GM12891 (cell line): ENCODE results near the gene EGR4.

Experiments used
- DNase-seq: peaks from one replicate; pipeline ENCODE4 v3.0.0; 2011; ENCODE audit warnings: low spot score; ENCODE audit not compliant: insufficient read length
- FAIRE-seq: peaks from 2 replicates; lab custom pipeline; 2011; peaks lifted over from hg19 to GRCh38; lab: Jason Lieb, UNC
- PAX5 ChIP-seq: IDR thresholded peaks from 2 replicates; pipeline ENCODE4 v1.6.1; 2011; ENCODE audit warnings: low read length, moderate library complexity, mild to moderate bottlenecking; ENCODE audit not compliant: insufficient read depth, severe bottlenecking
- POLR2A ChIP-seq: IDR thresholded peaks from 2 replicates; pipeline ENCODE4 v1.6.1; 2011; ENCODE audit warnings: low read depth, low read length, control low read depth
- POLR2AphosphoS5 ChIP-seq: IDR thresholded peaks from 2 replicates; pipeline ENCODE4 v1.6.1; 2011; ENCODE audit warnings: low read depth, low read length, control low read depth
- POU2F2 ChIP-seq: IDR thresholded peaks from 2 replicates; pipeline ENCODE4 v1.6.1; 2011; ENCODE audit warnings: low read depth, mild to moderate bottlenecking, control low read depth, low read length, moderate library complexity
- SPI1 ChIP-seq: IDR thresholded peaks from 2 replicates; pipeline ENCODE4 v1.6.1; 2011; ENCODE audit warnings: low read depth, low read length, control low read depth
- TAF1 ChIP-seq: IDR thresholded peaks from 2 replicates; pipeline ENCODE4 v1.6.1; 2011; ENCODE audit warnings: low read depth, low read length, control low read depth

Gene EGR4

DNA sequence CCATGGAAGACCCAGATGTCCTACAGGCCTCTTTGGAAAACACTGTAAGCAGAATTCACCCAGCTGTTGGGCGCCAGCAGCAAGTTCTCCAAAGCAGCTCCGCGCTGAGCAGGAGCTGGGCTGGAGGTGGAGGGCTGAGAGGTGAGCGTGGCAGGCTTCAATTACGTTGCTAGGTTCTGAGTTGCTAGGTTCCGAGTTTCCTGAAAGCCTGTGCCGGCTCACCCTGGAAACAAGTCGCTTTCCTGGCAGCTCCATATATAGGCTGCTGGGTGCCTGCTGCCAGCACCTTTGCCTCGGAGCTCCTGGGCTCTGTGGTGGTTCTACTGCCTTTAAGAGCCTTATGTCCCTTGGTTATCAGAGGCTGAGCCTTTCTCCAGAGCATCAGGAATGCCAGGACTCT is 14.4 kb upstream of the EGR4 start:
- no peak for FAIRE-seq
- DNase-seq = no peak
- TF ChIP-seq TAF1 = no peak
- TF ChIP-seq POU2F2 = no peak
- no peak for TF ChIP-seq PAX5
- TF ChIP-seq POLR2AphosphoS5 = no peak
- no peak for TF ChIP-seq POLR2A
- TF ChIP-seq SPI1 = no peak

DNA sequence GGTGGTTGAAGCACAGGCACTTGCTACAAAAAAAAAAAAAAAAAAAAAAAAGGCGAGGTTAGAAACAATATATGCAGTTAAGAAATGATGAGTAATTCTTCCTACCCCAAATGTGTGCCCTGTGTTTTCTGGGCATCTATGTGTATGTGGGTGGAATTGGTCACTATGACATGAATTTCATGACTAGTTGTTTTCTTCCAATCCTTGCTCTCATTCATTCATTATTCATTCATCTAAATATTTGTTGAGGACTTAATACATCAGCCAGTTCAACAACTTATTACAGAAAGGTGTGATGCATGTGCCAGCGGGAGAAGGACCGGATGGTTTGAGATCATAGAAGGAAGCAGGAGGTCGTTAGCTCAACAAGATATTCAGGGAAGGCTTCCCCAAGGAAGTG is 8.3 kb upstream of the EGR4 start:
- FAIRE-seq (no peak), DNase-seq (no peak)
- TF ChIP-seq SPI1 (no peak), POLR2A (no peak), PAX5 (no peak), TAF1 (no peak), POU2F2 (no peak), POLR2AphosphoS5 (no peak)

DNA sequence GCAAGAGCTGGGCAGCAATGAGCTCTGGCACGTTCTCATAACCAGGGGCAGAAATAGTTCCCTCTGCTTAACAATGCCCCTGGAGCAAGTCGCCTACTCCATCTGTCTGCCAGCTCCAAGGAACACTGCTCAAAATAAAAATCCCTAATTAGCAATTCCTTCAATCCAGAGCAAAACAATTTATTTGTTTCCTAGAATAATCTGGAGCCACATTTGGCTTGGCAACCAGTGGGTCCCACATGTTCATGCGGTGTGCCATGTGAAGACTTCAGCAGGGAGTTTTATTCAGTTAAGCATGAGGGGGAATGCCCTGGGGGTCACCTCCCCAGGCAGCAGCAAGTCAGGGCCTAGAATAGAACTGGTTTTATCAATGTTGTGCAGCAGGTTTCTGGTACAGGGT is 7.6 kb upstream of the EGR4 start:
- TF ChIP-seq SPI1 (no peak), POLR2A (no peak), TAF1 (no peak), PAX5 (no peak), POU2F2 (no peak), POLR2AphosphoS5 (no peak)
- DNase-seq (no peak), FAIRE-seq (no peak)

DNA sequence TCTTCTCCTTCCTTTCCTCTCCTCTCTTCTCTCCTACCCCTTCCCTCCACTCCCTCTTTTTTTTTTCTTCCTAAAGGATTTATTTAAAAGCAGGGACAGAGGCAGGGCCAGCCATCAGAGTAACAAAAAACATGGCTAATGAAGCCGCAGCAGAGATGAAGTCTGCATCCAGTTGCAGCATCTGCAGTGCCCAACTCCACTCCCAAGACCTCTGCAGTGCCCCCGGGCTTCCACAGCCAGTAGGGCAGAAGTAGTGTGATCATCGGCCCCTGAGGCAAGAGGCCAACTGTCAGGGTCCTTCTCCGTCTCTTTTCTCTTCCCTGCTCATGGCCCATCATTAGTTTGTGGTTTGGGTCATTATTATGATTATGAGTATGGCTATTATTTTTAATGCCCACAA is 4.2 kb upstream of the EGR4 start:
- no peak for TF ChIP-seq POLR2A
- TF ChIP-seq POU2F2 = no peak
- no peak for TF ChIP-seq TAF1
- no peak for TF ChIP-seq POLR2AphosphoS5
- no peak for TF ChIP-seq SPI1
- TF ChIP-seq PAX5 = no peak
- DNase-seq = no peak
- FAIRE-seq = no peak

DNA sequence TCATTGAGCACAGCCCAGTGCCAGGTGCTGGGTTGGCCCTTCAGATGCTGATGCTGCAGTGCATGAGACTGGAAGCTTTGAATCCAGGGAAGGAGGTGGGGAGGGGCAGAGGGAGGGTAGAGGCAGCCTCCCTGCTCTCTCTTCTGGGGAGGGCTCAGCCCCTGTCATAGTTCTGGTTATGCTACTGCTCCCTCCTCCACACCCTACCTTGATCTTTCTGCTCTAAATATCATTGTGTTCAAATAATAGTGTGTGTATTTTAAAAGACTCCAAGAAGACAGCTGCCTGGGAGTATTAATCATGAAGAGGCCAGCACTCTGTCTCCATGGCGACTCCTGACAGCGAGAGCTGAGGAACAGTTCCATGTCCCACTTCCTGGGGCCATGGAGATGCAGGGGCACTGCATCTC is 3.8 kb upstream of the EGR4 start:
- no peak for TF ChIP-seq PAX5
- TF ChIP-seq POLR2AphosphoS5 = no peak
- no peak for TF ChIP-seq TAF1
- no peak for TF ChIP-seq SPI1
- TF ChIP-seq POU2F2 = no peak
- TF ChIP-seq POLR2A = no peak
- FAIRE-seq (no peak), DNase-seq (no peak)

DNA sequence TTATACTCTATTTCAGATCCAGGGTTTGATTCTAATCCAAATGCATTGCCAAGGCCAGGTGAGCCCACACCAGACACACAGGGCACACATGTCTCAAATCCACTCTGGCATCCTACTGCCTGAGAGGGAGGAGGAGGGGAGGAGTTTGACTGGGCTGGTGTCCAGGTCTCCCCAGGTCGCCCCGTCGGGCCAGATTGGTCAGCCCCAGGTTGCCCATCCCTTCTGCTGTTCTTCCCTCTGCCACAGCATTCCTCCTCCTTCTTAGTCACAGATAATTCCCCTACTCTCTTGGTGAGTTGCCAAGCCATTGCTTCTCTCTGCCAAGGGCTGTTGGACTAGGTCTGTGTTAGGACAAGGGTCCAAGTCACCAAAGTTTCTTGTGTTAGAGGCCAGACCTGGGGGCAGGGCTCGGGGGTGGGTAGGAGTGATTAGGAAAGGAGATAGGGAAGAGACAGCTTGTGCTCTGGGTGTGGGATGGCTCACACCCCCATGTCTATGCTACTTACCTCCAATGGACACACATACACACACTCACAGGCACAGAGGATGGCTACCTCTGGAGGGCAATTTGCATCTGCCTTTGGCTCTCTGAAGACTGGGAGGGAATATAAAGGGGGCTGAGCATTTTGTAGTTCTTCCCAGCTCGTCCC is 2.5 kb upstream of the EGR4 start:
- DNase-seq = no peak
- FAIRE-seq = no peak
- TF ChIP-seq PAX5 = no peak
- no peak for TF ChIP-seq POU2F2
- TF ChIP-seq TAF1 = no peak
- TF ChIP-seq POLR2A = no peak
- TF ChIP-seq POLR2AphosphoS5 = no peak
- no peak for TF ChIP-seq SPI1

DNA sequence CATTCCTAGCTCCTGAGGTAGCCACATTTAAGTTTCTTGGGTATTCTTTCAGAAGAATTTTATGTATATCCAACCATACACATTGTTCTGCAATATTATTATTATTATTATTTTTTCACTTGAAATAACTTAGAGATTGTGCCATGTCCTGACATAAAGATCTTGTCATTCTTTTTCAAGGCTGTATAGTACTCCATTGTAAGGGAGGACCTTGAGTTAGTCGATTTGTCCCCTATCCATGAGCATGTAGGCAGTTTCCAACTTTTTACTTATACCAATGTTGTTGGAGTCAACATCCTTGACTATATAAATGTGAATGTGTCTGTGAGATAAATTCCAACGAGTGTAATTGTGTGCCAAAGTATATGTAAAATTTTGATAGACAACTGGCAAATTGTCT is 891 bp upstream of the EGR4 start:
- DNase-seq = no peak
- FAIRE-seq = no peak
- TF ChIP-seq PAX5 (no peak), POLR2AphosphoS5 (no peak), TAF1 (no peak), POU2F2 (no peak)

DNA sequence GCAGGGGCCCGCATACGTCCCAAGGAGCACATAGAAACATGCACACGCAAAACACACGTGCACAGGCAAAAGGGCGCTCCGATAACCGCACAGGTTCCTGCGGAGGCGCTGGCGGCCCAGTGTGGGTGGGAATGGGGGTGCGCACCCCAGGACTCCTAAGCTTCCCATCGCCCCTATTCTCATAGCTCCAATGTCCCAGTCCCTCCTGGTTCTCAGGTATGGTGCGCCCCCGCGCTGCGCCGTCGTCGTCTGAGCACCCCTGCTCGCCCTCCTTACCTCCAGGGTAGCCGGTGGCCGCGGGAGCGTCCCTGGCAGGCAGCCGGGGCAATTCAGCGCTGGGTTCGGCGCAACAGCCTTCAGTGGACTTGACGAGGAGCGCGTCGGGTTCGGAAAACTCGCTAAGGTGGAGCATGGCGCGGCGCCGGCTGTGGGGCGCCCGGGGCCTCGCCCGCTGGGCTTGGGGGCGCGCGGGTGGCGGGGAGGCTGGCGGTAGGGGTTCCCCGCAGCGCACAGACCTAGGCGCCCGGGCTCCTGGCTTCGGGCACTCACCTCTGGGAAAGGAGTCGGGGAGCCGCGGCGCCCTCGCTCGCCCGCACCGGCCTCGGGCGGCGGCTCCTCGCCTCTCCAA is 328 bp downstream of the EGR4 start:
- FAIRE-seq (no peak), DNase-seq (no peak)
- TF ChIP-seq SPI1 (no peak), TAF1 (no peak), POLR2AphosphoS5 (no peak), PAX5 (no peak), POLR2A (no peak)

DNA sequence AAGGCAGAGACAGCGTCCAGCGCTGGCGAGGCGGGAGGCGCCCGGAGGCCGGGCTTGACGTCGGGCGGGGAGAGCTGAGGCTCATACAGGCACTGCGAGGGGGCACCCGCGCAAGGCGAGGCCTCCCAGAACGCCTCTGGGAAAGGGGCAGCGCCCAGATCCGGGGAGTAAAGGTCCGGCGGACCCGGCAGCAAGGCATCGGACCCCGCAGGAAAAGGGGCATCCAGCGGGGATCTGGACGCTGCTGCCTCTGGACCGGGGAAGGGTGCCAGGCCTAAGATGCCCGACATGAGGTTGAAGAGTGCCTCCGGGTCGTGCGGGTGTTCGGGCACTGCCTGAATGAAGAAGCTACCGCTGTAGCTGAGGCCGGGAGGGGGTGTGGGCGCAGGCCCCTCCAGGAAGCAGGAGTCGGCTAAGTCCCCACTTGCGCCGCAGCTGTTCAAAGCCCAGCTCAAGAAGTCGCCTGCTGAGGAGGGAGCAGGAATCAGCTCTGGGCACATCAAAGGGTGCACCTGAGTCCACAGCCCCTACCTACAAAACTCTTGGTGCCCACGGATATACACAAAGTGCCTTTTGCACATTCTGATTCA is 937 bp downstream of the EGR4 start:
- FAIRE-seq = no peak

DNA sequence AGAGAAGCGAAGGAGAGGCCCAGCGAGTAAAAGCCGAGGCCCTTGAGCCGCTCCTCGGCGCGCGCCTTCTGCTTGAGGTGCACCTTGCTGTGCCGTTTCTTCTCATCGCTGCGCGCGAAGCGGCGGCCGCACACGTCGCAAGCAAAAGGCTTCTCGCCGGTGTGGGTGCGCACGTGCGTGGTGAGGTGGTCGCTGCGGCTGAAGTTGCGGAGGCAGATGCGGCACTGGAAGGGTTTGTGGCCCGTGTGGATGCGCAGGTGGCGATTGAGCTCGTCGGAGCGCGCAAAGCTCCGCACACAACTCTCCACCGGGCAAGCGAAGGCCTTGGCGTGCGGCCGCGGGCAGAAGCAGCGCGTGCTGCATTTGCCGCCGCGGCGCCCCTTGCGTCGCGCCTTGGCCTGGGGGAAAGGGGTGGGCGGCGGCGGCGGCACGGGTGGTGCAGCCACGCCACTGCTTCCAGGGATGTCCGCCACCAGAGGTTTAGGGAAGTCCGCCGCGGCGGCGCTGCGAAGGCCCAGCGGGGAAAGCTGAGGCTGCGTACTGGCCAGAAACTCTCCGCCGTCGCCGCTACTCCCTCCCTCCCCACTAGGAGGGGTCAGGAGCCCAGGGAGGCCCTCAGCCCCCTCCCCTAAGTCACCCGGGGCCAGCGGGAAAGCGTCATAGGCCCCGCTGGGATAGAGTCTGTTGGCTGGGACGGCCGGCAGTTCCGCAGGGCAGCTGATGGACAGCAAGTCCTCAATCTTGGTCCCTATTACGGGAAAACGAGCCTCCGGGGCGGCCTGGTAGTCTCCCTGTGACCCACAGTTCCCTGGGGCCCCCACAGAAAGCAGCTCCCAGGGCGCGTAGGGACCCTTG is 1.7 kb downstream of the EGR4 start:
- no peak for FAIRE-seq
- no peak for DNase-seq
- TF ChIP-seq POU2F2 (no peak), SPI1 (no peak), POLR2A (no peak), PAX5 (no peak), POLR2AphosphoS5 (no peak), TAF1 (no peak)

More for the DNA sequence above, 937 bp downstream of the EGR4 start:
- DNase-seq = no peak
- TF ChIP-seq POLR2A (no peak), POU2F2 (no peak), POLR2AphosphoS5 (no peak), SPI1 (no peak), PAX5 (no peak), TAF1 (no peak)
